ENCODE data around the gene TBKBP1. TPM values are rescaled to one million over a fixed set of nuclear protein-coding genes. Genes with fewer than 3 reads are reported as not detected.
"Not testable (repeated sequence)": the region's sequence is repeated elsewhere in the genome, so short reads cannot be mapped to it uniquely, and the experiment has no call there.

Gene TBKBP1
- total RNA-seq, 1 experiment from 2014 or later = 8.3 TPM

DNA sequence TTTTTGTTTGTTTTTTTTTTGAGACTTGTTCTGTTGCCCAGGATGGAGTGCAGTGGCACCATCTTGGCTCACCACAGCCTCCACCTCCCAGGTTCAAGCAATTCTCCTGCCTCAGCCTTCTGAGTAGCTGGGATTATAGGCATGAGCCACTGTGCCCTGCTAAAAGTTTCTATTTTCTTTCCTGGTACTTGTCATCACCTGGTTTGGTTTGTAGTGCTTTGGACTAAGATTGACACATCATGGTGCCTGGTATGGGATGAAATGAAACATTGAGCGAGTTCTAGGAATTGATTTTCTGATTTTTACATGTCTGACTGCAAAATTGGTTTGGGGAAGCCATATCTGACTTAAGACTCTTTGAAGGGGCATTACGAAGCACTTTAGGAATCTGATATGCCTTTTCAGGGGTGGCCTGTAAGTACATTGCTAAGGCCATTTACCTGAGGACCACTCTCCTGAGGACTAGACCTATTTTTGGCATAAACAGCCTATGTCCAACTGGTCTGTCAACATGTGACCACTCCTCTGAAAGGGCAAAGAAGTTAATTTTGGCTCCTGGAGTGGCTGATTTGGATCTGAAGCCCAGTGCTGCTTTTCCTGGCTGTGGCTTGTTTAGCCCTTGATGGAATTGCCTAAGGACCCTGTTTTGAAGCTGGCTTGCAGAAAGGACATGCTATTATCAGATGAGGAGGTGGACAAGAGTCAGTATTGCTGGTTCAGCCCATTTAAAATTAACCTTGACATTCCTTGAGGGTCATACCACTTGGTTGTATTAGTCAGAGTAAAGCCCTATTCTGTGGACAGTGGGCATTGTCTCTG lies 18.4 kb upstream of the TBKBP1 start:
- in situ Hi-C loops (cut with HindIII; ENCODE audit: low pct_unique_long_range_greater_than_20kb, low sequenced_read_pairs) = no loop called here
- DNase-seq (ENCODE audit: low read depth, low spot score) = no peak

DNA sequence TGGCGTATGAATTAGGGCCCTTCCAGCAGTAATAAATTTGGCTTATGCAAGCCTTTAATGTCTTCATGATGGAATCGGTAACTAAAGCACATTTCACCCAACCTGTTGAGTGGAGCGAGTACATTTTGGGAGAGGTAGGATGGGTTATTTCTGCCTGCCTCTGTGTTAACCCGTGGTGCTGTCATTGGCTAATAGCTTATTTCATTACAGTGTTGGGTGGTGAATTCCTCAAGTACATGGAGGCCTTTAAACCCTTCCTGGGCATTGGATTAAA lies 17.8 kb upstream of the TBKBP1 start:
- in situ Hi-C loops (cut with HindIII; ENCODE audit: low pct_unique_long_range_greater_than_20kb, low sequenced_read_pairs) = no loop called here
- no peak for DNase-seq (ENCODE audit: low read depth, low spot score)

DNA sequence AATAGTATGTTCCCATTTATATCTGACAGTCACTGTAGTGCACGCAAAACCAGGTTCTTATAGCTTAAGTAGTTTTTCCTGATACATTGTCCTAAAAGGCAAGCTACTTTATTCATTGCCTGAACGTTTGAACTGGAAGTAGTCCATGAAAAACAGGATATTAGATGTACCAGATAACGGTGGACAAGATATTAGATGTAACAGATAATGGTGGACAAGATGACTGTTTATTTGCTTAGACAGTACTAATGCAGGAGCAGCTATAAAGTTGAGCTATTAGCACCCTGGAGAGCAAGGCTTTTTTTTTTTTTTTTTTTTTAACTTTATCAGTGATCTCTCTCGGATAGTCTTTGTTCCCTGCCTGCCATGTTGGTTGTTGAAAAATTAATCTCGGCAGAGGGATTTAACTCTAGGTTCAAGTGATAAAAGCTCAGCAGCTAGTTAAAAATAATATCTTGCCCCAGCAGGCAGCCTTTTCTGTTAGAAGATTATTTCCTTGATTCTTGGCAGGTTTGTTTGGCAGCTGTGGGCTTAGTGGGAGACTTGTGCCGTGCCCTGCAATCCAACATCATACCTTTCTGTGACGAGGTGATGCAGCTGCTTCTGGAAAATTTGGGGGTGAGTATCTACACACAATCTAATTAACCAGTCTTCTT lies 17.3 kb upstream of the TBKBP1 start:
- in situ Hi-C loops (cut with HindIII; ENCODE audit: low pct_unique_long_range_greater_than_20kb, low sequenced_read_pairs) = no loop called here
- no peak for DNase-seq (ENCODE audit: low read depth, low spot score)

DNA sequence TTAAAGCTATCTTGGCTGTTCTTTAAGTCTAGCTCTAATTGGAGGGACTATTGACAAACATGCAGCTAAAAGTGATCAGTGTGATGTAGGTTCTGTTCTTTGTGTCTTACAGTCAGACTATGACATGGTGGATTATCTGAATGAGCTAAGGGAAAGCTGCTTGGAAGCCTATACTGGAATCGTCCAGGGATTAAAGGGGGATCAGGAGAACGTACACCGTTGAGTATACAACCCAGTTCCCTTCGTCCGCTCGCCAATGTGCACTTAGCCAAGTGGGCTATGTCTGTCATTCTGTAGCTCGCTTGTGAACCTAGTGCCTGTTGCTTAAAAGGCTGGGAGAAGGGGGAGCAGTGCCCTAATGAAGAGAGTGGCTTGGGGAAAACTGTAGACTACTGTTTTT lies 15.8 kb upstream of the TBKBP1 start:
- no peak for DNase-seq (ENCODE audit: low read depth, low spot score)
- in situ Hi-C loops (cut with HindIII; ENCODE audit: low pct_unique_long_range_greater_than_20kb, low sequenced_read_pairs) = no loop called here

DNA sequence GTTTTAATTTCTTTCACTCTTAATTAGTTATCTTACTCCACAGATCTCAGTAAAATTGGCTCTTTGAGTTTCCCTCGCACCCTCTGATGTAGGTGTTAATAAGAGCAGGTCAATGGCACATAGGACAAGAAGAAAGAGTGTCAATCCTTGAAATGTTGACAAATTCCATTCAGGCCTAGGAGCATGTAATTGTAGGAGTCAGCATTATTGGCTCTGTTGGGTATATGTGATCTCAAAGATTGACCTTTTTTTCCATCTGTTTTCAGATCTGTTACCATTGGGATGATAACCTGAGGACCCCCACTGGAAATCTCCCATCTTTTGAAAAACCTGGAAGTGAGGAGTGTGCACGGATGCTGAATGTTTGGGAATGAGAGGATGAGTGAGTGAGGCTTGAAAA lies 11.8 kb upstream of the TBKBP1 start:
- no peak for DNase-seq (ENCODE audit: low read depth, low spot score)
- in situ Hi-C loops (cut with HindIII; ENCODE audit: low pct_unique_long_range_greater_than_20kb, low sequenced_read_pairs) = no loop called here

DNA sequence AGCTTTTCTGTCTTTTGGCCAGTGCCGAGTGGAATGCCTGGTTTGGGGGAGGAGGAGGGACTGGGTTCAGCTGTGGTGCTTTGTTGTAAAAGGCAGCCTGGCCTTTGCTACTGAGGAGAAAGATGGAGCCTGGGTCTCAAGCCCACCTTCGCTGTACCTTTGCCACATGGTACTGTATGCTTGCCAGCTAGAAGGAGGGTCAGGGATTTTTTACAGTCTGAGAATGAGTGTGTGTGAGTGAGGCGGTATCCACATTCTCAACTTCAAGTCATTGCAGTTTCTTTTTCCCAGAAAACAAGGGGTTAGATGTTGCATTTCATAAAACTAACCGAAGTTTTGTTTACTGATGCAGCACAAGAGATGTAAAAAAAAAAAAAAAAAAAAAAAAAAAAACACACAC lies 11.2 kb upstream of the TBKBP1 start:
- DNase-seq (ENCODE audit: low read depth, low spot score); in situ Hi-C loops (cut with HindIII; ENCODE audit: low pct_unique_long_range_greater_than_20kb, low sequenced_read_pairs): not testable (repeated sequence)

DNA sequence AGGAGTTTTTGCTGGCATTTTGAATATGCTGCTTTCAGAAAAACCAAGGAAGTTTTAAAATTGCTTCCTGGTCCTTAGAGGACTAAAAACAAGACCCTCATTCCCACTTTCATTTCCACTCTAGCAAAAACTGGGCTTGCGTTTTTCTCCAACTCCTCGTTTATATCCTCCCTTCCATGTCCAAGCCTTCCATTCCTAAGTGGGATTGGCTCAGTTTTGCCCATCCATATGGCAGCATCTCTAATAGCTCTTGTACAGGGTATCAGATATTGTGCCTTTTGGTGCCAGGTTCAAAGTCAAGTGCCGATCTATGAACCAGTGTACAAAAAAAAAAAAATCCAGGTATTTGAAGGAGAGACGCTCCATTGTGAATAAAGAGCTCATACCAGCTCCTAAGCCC lies 9.9 kb upstream of the TBKBP1 start:
- DNase-seq (ENCODE audit: low read depth, low spot score) = no peak
- in situ Hi-C loops (cut with HindIII; ENCODE audit: low pct_unique_long_range_greater_than_20kb, low sequenced_read_pairs) = no loop called here

DNA sequence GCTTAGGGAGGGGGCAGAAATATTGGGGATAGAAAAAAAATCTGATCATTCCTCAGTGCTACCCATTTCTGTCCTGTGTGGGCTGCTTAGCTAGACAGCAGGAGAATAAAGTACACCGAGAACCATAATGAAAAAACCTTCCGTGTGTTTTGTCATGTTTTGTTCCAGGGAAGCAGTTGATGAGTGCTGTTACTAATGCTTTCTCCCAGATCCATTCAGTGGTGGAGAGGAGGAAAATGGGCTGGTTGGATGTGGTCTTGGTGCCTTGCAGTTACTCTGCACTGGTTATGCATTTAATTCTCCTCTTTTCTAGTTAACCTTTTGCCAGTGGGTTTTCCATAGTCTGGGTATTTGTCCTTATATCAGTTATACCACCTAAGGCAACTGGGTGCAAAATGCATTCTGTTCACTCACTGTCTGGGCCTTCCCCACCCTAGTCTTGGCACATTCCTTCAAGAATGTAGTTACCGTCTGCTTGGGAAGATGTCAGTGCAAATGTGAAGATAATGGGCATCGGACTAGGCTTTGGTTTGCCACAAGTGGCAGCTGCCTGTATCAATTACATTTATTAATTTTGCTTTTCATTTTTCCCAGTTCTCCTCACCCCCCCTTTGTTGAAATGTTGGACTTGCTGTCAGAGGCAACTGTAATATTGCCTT lies 9.3 kb upstream of the TBKBP1 start:
- no peak for DNase-seq (ENCODE audit: low read depth, low spot score)
- in situ Hi-C loops (cut with HindIII; ENCODE audit: low pct_unique_long_range_greater_than_20kb, low sequenced_read_pairs) = no loop called here

DNA sequence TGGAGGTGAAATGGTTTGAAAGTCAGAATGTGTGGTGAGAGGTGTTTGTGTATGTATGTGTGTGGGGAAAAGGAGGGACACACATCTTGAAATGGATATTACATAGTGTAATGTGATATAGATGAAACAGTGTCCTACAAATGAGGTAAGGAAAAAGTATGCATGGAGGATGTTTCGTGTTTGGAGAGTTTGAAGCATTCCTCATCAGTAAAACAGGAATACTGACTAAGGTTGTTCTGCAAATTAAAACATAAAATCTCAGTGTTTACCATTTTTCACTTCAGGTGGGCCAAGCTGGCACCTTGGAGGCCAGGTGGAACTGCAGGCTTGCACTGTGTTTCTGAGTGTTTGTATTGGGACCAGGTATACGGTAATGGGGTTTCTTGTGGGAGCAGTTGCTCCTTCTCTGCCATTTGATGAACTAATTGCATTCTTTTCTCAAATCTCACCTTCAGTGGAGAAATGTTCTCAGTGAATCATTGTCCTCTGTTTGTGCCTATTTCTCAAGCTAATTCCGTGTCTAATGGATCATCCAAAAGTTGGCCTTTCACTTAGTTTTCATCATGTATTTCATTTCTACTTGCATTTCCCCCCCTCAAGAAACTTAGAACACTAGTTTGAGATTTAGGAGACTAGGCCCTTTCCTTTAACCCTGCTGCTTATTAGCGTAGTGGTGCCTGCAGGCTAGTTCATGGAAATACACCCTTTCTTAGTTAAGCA lies 8.2 kb upstream of the TBKBP1 start:
- in situ Hi-C loops (cut with HindIII; ENCODE audit: low pct_unique_long_range_greater_than_20kb, low sequenced_read_pairs) = no loop called here
- no peak for DNase-seq (ENCODE audit: low read depth, low spot score)

DNA sequence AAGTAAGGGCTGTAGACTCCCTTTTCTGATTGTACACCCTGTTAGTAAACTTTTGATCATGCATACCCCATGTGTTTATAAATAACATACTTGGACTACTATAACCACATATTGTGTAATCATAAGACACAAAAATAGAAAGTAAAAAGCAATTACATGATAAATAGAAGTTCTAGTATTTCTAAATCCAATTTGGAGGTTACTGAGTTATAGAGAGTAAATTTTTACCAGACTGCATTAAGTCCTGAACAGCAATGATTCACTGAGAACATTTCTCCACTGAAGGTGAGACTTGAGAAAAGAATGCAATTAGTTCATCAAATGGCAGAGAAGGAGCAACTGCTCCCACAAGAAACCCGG lies 7.7 kb upstream of the TBKBP1 start:
- in situ Hi-C loops (cut with HindIII; ENCODE audit: low pct_unique_long_range_greater_than_20kb, low sequenced_read_pairs) = no loop called here
- DNase-seq (ENCODE audit: low read depth, low spot score) = no peak

DNA sequence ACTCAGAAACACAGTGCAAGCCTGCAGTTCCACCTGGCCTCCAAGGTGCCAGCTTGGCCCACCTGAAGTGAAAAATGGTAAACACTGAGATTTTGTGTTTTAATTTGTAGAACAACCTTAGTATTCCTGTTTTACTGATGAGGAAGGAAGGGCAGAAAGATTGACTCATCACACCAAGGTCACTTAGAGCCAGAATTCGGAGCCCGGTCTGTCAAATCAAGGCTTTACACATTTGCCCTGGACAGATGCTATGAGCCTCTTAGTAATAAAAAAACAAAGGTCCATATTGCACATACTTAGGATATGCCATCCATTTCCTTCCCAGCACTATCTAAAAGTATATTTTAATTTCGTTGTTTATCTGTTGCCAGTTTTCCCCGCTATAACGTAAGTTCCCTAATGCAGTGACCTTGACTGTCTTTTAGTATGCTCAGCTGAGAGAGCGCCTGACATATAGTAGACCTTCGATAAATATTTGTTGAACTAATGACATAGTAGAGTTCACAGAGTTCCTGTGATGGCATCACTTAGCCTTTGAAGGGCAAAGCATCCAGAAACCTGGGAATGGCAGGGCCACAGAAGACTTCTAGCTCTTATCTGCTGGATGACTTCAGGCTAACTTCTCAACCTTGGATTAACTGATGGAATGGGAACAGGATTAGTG lies 7.2 kb upstream of the TBKBP1 start:
- no peak for DNase-seq (ENCODE audit: low read depth, low spot score)
- in situ Hi-C loops (cut with HindIII; ENCODE audit: low pct_unique_long_range_greater_than_20kb, low sequenced_read_pairs) = no loop called here

DNA sequence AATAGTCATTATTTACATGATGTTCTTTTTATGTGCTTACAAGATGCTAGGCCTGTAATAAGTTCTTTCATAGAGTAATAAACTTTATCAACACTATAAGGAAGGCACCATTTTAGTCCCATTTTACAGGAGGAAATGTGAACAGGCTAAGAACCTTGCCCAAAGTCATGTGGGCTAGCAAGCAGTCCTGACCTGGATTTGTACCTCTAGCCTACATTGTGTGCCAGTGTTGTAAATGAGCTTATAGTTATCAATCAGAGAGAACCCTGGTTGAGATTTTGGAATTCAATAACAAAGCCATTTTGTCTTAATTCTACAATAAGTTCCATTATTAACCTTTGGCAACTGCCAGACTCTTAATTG lies 6.7 kb upstream of the TBKBP1 start:
- no peak for DNase-seq (ENCODE audit: low read depth, low spot score)
- in situ Hi-C loops (cut with HindIII; ENCODE audit: low pct_unique_long_range_greater_than_20kb, low sequenced_read_pairs) = no loop called here

DNA sequence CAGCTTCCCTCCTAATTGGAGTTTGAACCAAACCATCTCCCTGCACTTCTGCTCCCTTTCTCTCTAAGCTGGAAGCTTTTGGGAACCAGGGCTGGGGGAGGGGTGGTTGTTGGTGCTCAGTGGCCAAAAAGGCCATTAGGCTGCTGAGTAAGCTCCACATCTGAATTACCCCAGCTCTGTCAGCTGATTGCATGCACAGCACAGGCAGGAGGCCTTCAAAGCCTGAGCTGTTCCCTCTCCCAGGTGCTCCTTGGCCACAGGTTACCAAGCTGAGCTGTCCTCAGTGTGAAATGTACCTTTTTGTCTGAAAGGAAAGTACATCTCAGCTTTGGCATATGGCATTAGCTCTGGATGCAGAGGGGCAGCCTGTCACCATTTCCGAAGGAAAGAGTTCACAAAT lies 6.2 kb upstream of the TBKBP1 start:
- in situ Hi-C loops (cut with HindIII; ENCODE audit: low pct_unique_long_range_greater_than_20kb, low sequenced_read_pairs) = no loop called here
- DNase-seq (ENCODE audit: low read depth, low spot score) = no peak

DNA sequence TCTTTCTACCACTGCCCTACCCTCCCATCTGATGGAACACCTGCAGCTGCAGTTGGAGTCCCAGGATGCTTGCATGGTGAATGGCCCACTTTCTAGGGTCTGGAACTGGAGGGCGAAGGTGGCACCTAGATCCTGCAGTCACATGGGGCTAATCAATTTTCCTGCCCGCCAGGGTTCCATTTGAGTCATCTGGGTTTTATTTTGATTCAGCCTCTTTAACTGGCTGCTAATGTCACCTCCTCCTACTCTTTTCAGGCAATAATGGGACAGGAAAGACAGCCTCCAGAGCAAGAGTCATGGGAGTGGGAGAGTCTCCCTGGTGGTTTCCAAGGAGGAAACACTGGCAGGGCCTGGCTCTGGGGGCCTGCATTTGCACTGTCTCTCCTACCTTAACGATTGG lies 3.8 kb upstream of the TBKBP1 start:
- no peak for DNase-seq (ENCODE audit: low read depth, low spot score)
- in situ Hi-C loops (cut with HindIII; ENCODE audit: low pct_unique_long_range_greater_than_20kb, low sequenced_read_pairs) = no loop called here

DNA sequence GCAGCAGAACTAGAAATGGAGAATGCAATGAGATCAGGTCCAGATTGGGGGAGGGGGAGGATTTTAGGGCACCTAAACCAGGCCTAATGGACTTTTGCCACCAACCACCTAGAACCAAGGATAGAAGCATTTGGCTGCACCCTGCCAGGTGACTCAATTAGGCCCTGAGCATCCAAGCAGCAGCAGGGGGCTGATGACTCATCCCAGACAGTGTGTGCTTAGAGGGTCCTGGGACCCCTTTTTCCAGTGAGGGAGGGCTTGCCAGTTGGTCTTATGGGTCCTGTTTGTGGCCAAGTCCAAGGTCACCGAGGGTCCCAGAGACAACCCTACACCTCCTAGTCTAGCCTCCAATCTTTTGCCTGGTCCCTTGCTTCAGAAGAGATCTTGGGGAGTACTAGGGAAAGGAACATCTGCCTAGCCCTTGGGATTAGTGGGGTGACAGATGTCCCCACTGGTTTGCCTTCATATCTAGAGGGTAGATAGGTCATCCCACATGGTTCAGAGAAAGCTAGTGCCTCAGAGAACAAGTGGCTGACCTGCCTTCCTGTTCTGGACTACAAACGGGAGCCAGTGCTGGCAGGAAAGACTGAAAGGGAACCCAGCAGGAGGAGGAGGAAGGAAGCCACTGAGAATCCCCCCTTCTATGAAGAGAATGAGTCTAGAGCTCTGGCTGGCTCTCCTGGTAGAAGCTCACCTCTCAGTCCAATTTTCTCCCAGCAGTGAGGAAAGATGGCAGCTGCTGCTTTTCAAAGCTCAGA lies 1.6 kb upstream of the TBKBP1 start:
- no peak for DNase-seq (ENCODE audit: low read depth, low spot score)
- in situ Hi-C loops (cut with HindIII; ENCODE audit: low pct_unique_long_range_greater_than_20kb, low sequenced_read_pairs) = no loop called here

DNA sequence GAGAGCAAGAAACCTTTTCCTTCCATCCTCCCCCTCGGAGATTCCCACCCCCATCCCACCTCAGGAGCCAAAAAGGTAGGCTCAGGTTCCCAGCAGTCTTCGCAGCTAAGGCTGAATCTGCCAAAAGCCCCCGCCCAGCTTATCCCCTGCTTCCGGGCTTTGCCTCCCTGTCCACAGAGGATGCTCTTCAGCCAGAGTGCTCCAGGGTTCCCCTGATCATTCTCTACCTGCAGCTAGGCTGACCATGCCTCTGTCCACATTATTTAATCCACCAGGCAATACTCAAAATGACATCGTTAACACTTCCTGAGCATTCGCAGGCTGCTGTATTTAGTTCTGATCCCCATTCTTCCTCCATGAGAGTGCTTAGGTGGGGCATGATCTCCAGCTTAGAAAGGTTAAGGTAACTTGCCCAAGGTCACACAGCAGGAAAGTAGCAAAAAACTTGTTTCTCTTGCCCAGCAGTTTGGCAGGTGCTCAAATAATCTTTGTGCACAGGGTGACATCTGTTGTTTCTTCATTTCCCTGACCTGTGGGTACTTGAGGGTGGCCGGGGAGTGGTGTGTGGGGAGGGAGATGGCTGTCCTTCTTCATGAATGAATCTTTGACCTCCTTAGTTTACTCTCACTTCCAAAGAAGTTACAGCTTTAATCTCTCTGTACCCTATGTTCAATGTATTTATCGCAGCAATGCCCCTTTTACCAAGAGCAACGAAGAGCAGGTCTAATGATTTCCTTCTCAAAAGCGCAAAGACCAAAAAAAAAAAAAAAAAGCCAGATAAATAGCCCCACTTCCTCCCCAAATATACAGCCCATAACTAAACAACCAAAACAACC lies 848 bp upstream of the TBKBP1 start:
- in situ Hi-C loops (cut with HindIII; ENCODE audit: low pct_unique_long_range_greater_than_20kb, low sequenced_read_pairs) = no loop called here
- no peak for DNase-seq (ENCODE audit: low read depth, low spot score)

All from SK-MEL-5 (cell line).